ENCODE results near the gene HECTD4.

HECTD4 gene

GRCh38 chr12:112333019-112333418 is 49.2 kb downstream of the HECTD4 start:
- DNase-seq (ENCODE audit: extremely low spot score) = no peak
- ChIA-PET CTCF (no interaction called here), POLR2A (interaction anchor here (0.6 kb wide), 1 partner anchor 84 kb away, joined by 3 read pairs; no protein-coding TSS in a partner anchor)
- TF ChIP-seq CTCF (IDR thresholded peaks at IDR 0.05; ENCODE audit: control extremely low read depth, extremely low read depth, low read depth, missing control alignments) = no peak

GRCh38 chr12:112331886-112332285 is 50.3 kb downstream of the HECTD4 start:
- ChIA-PET POLR2A (no interaction called here), CTCF (no interaction called here)
- DNase-seq (ENCODE audit: extremely low spot score) = no peak
- no peak for TF ChIP-seq CTCF (IDR thresholded peaks at IDR 0.05; ENCODE audit: control extremely low read depth, extremely low read depth, low read depth, missing control alignments)

- ChIA-PET POLR2A (no interaction called here), CTCF (interaction anchor here (1.4 kb wide), 1 partner anchor 57 kb away, joined by 6 read pairs; no protein-coding TSS in a partner anchor)
- no peak for DNase-seq (ENCODE audit: extremely low spot score)
- no peak for TF ChIP-seq CTCF (IDR thresholded peaks at IDR 0.05; ENCODE audit: control extremely low read depth, extremely low read depth, low read depth, missing control alignments)
These were observed 51.5 kb downstream of the HECTD4 start for GRCh38 chr12:112330706-112331105.

- CTCF ChIA-PET = interaction anchor here (2.4 kb wide), 1 partner anchor 59 kb away, joined by 6 read pairs; no protein-coding TSS in a partner anchor
- POLR2A ChIA-PET = no interaction called here
These were observed 53.6 kb downstream of the HECTD4 start for GRCh38 chr12:112328456-112329124.

GRCh38 chr12:112327209-112327938 is 54.9 kb downstream of the HECTD4 start:
- no peak for DNase-seq (ENCODE audit: extremely low spot score)
- no peak for TF ChIP-seq CTCF (IDR thresholded peaks at IDR 0.05; ENCODE audit: control extremely low read depth, extremely low read depth, low read depth, missing control alignments)
- POLR2A ChIA-PET = no interaction called here
- CTCF ChIA-PET = interaction anchor here (1.2 to 2.4 kb wide), 2 partner anchors 19 to 60 kb away, joined by 3 to 6 read pairs; no protein-coding TSS in a partner anchor

More at GRCh38 chr12:112328456-112329124, 53.6 kb downstream of the HECTD4 start:
- TF ChIP-seq CTCF (IDR thresholded peaks at IDR 0.05; ENCODE audit: control extremely low read depth, extremely low read depth, low read depth, missing control alignments) = no peak
- no peak for DNase-seq (ENCODE audit: extremely low spot score)

GRCh38 chr12:112325622-112326207 is 56.5 kb downstream of the HECTD4 start:
- CTCF ChIA-PET = interaction anchor here (1.8 kb wide), 1 partner anchor 16 kb away, joined by 6 read pairs; no protein-coding TSS in a partner anchor
- POLR2A ChIA-PET = no interaction called here
- TF ChIP-seq CTCF (IDR thresholded peaks at IDR 0.05; ENCODE audit: control extremely low read depth, extremely low read depth, low read depth, missing control alignments) = no peak
- no peak for DNase-seq (ENCODE audit: extremely low spot score)
